Liver (tissue), 9 donors: ENCODE data around the gene TGFBR3. TPM values are rescaled to one million over a fixed set of nuclear protein-coding genes. Genes with fewer than 3 reads are reported as not detected.
A peak's percentile ranks its signal among the peaks of the same experiment; 100 is the strongest.

ENCODE experiments used
- DNase-seq: peaks from one replicate; pipeline ENCODE4 v3.0.0-alpha.2; 2017; ENCODE audit warnings: low spot score
- H3K27ac ChIP-seq, 2 donors: one replicate each; pipeline ENCODE4 v1.7.0; 2013; ENCODE audit warnings: inconsistent platforms in 2 of 2, low read length in 2 of 2, control low read depth in 1 of 2, low read depth in 1 of 2, mild to moderate bottlenecking in 1 of 2
- H3K27me3 ChIP-seq, 4 donors: one replicate each; pipeline versions ENCODE4 v1.6.1 to v1.7.0; 2013; ENCODE audit warnings: low read length in 3 of 4, inconsistent platforms in 1 of 4, mild to moderate bottlenecking in 1 of 4, moderate library complexity in 1 of 4; ENCODE audit not compliant: control insufficient read depth in 4 of 4, insufficient read depth in 4 of 4
- H3K36me3 ChIP-seq, 4 donors: one replicate each; pipeline versions ENCODE4 v1.6.1 to v1.7.0; 2013; ENCODE audit warnings: low read length in 3 of 4, mild to moderate bottlenecking in 3 of 4, low read depth in 1 of 4, moderate library complexity in 1 of 4; ENCODE audit not compliant: control insufficient read depth in 4 of 4, insufficient read depth in 3 of 4
- H3K4me1 ChIP-seq, 4 donors: one replicate each; pipeline versions ENCODE4 v1.6.1 to v1.7.0; 2013; ENCODE audit warnings: low read length in 3 of 4, mild to moderate bottlenecking in 3 of 4, moderate library complexity in 1 of 4; ENCODE audit not compliant: control insufficient read depth in 4 of 4, insufficient read depth in 4 of 4
- H3K4me3 ChIP-seq, 3 donors: one replicate each; pipeline versions ENCODE4 v1.6.1 to v1.7.0; 2013; ENCODE audit warnings: low read length in 3 of 3, control low read depth in 1 of 3, low read depth in 1 of 3, mild to moderate bottlenecking in 1 of 3
- H3K9ac ChIP-seq, 2 donors: one replicate each; pipeline ENCODE4 v1.7.0; 2013; ENCODE audit warnings: low read length in 2 of 2, mild to moderate bottlenecking in 2 of 2, moderate library complexity in 2 of 2, control low read depth in 1 of 2, low read depth in 1 of 2
- H3K9me3 ChIP-seq, 4 donors: one replicate each; pipeline versions ENCODE4 v1.6.1 to v1.7.0; 2013; ENCODE audit warnings: low read length in 3 of 4; ENCODE audit not compliant: control insufficient read depth in 4 of 4
- FOXA1 ChIP-seq: IDR thresholded peaks from 2 replicates; pipeline ENCODE4 v1.6.1; 2016; ENCODE audit warnings: antibody characterized with exemption
- FOXA2 ChIP-seq: IDR thresholded peaks from 2 replicates; pipeline ENCODE4 v1.6.1; 2016; ENCODE audit warnings: antibody characterized with exemption
- GABPA ChIP-seq, 2 donors: IDR thresholded peaks in 1 of 2; conservative IDR thresholded peaks in 1 of 2; 2 replicates each; pipeline ENCODE4 v1.6.1; 2016; ENCODE audit warnings: antibody characterized with exemption in 2 of 2, mild to moderate bottlenecking in 1 of 2, moderate library complexity in 1 of 2
- HNF4A ChIP-seq, 2 donors: conservative IDR thresholded peaks; 2 replicates each; pipeline ENCODE4 v1.6.1; 2016; ENCODE audit warnings: antibody characterized with exemption in 2 of 2, mild to moderate bottlenecking in 2 of 2
- NR2F2 ChIP-seq: IDR thresholded peaks from 2 replicates; pipeline ENCODE4 v1.6.1; 2016; ENCODE audit warnings: antibody characterized with exemption
- RAD21 ChIP-seq, 2 donors: IDR thresholded peaks; 2 replicates each; pipeline ENCODE4 v1.6.1; 2016; ENCODE audit warnings: antibody characterized with exemption in 2 of 2, mild to moderate bottlenecking in 2 of 2
- RXRA ChIP-seq, 2 donors: IDR thresholded peaks; 2 replicates each; pipeline ENCODE4 v1.6.1; 2017 to 2018; ENCODE audit warnings: antibody characterized with exemption in 2 of 2, mild to moderate bottlenecking in 1 of 2
- TAF1 ChIP-seq: conservative IDR thresholded peaks from 2 replicates; pipeline ENCODE4 v1.6.1; 2016; ENCODE audit warnings: antibody characterized with exemption, mild to moderate bottlenecking
- YY1 ChIP-seq: IDR thresholded peaks from 2 replicates; pipeline ENCODE4 v1.6.1; 2016; ENCODE audit warnings: antibody characterized with exemption, mild to moderate bottlenecking
- WGBS: extraction: QIAGEN DNeasy Blood & Tissue Kit; methylation state at CpG from one replicate; pipeline ENCODE4 v1.1.7; 2013; 5-methylcytosine and 5-hydroxymethylcytosine counted together
- polyA plus RNA-seq, 2 donors: library from polyadenylated mRNA; stranded (reverse) in 1 of 2; unstranded in 1 of 2; fragments of 200-250 nt in 1 of 2; fragments of >200 nt in 1 of 2; fragmentation: Nextera tagmentation in 1 of 2; extraction: Ambion mirVana in 1 of 2; gene quantifications; one replicate each; pipeline versions ENCODE4 v1.2.1 to v1.2.3, GENCODE V29; 2013 to 2015
- total RNA-seq, 2 donors: library from RNA; depleted of rRNA; stranded (reverse); fragments of >200 nt; gene quantifications; one replicate each; pipeline ENCODE4 v1.2.3, GENCODE V29; 2014
- TF ChIP-seq, protein P1 (sequence below): fragments of 150-350 bp; IDR thresholded peaks from 2 replicates; pipeline ENCODE4 v1.5.1; 2017; ENCODE audit warnings: improper control_type of control experiment, low read depth, low read length; ENCODE audit not compliant: missing input control
- TF ChIP-seq, protein P2 (sequence below): IDR thresholded peaks from 2 replicates; pipeline ENCODE4 v1.6.1; 2016; ENCODE audit warnings: antibody characterized with exemption
- TF ChIP-seq, protein P3 (sequence below): IDR thresholded peaks from 2 replicates; pipeline ENCODE4 v1.6.1; 2016; ENCODE audit warnings: antibody characterized with exemption
- TF ChIP-seq, protein P4 (sequence below): IDR thresholded peaks from 2 replicates; pipeline ENCODE4 v1.6.1; 2016; ENCODE audit warnings: antibody characterized with exemption
- TF ChIP-seq, protein P5 (sequence below): IDR thresholded peaks from 2 replicates; pipeline ENCODE4 v1.6.1; 2016; ENCODE audit warnings: antibody characterized with exemption, mild to moderate bottlenecking
- donor health status: healthy.
- donor health status: healthy.
- donor health status: healthy.
- donor health status: healthy.
- donor health status: healthy.

The TGFBR3 gene
- total and polyA plus RNA-seq, 4 donors = 6.1 to 19.3 (median 9.9) TPM

DNA sequence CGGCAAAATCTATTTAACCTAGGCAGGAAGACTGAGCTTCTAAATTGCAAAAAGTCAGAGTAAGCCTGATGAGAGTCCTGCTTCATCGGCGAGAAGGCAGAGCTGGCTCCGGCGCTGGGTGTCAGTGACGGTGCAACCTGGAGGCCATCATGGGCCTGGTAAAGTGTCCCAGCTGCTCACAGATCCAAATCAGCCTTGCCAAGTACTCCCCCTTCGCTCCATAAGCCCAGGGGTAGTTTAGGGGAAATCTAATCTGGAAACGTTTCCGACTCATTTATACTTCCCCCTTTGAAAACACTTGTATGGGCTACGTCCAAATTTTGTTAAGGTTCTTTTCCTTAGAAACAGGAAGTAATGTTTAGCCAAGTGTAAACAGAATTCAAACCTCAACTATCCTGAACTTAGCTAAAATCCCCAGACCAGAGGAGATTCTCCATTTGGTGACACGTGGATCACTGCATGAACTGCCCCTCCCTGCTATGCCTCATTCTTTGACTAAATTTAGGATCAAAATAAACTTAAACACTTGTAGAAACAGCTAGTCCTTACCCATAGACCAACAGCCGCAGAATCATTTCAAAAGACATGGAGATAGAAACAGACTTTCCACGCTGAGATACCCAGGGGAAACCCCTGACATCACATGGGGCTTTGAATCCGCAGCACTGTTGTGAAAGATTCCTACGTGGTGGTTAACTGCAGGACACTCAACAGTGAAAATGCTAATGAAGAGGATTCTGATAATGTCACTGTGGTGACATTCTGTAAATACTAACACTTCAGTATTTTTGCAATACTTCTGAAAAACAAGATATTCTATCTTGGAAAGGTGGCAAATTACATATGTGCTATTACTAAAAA is 172.7 kb downstream of the TGFBR3 start:
- no peak overlapping the region for H3K9ac ChIP-seq
- 64% methylated on average over 15 of the region's 15 CpGs for WGBS
- H3K4me3 ChIP-seq = no peak overlapping the region
- H3K36me3 ChIP-seq = peaks cover 0 to 23% (median 20%) of the 10 kb centered on the region in 4 donors
- DNase-seq = no peak
- no peaks in the 10 kb centered on the region for H3K9me3 ChIP-seq
- H3K4me1 ChIP-seq = no peaks in the 10 kb centered on the region
- peak overlapping the region; percentile 47 to 54 for H3K27ac ChIP-seq
- TF ChIP-seq HNF4A (conservative IDR thresholded peaks at IDR 0.05) (no peak), RXRA (IDR thresholded peaks at IDR 0.05) (peak in 1 of 2 donors; percentile 4), RAD21 (IDR thresholded peaks at IDR 0.05) (peak; percentile 9 to 20), TAF1 (no peak), GABPA (IDR thresholded peaks at IDR 0.05 in 1 of 2, conservative IDR thresholded peaks at IDR 0.05 in 1 of 2) (no peak), FOXA2 (no peak), FOXA1 (no peak), YY1 (no peak), NR2F2 (peak; percentile 46)
- TF ChIP-seq, protein P1, sequence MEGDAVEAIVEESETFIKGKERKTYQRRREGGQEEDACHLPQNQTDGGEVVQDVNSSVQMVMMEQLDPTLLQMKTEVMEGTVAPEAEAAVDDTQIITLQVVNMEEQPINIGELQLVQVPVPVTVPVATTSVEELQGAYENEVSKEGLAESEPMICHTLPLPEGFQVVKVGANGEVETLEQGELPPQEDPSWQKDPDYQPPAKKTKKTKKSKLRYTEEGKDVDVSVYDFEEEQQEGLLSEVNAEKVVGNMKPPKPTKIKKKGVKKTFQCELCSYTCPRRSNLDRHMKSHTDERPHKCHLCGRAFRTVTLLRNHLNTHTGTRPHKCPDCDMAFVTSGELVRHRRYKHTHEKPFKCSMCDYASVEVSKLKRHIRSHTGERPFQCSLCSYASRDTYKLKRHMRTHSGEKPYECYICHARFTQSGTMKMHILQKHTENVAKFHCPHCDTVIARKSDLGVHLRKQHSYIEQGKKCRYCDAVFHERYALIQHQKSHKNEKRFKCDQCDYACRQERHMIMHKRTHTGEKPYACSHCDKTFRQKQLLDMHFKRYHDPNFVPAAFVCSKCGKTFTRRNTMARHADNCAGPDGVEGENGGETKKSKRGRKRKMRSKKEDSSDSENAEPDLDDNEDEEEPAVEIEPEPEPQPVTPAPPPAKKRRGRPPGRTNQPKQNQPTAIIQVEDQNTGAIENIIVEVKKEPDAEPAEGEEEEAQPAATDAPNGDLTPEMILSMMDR = no peak
- TF ChIP-seq, protein P2, sequence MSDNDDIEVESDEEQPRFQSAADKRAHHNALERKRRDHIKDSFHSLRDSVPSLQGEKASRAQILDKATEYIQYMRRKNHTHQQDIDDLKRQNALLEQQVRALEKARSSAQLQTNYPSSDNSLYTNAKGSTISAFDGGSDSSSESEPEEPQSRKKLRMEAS = no peak
- TF ChIP-seq, protein P3, sequence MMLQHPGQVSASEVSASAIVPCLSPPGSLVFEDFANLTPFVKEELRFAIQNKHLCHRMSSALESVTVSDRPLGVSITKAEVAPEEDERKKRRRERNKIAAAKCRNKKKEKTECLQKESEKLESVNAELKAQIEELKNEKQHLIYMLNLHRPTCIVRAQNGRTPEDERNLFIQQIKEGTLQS = no peak
- TF ChIP-seq, protein P4, sequence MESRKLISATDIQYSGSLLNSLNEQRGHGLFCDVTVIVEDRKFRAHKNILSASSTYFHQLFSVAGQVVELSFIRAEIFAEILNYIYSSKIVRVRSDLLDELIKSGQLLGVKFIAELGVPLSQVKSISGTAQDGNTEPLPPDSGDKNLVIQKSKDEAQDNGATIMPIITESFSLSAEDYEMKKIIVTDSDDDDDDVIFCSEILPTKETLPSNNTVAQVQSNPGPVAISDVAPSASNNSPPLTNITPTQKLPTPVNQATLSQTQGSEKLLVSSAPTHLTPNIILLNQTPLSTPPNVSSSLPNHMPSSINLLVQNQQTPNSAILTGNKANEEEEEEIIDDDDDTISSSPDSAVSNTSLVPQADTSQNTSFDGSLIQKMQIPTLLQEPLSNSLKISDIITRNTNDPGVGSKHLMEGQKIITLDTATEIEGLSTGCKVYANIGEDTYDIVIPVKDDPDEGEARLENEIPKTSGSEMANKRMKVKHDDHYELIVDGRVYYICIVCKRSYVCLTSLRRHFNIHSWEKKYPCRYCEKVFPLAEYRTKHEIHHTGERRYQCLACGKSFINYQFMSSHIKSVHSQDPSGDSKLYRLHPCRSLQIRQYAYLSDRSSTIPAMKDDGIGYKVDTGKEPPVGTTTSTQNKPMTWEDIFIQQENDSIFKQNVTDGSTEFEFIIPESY = no peak
- TF ChIP-seq, protein P5, sequence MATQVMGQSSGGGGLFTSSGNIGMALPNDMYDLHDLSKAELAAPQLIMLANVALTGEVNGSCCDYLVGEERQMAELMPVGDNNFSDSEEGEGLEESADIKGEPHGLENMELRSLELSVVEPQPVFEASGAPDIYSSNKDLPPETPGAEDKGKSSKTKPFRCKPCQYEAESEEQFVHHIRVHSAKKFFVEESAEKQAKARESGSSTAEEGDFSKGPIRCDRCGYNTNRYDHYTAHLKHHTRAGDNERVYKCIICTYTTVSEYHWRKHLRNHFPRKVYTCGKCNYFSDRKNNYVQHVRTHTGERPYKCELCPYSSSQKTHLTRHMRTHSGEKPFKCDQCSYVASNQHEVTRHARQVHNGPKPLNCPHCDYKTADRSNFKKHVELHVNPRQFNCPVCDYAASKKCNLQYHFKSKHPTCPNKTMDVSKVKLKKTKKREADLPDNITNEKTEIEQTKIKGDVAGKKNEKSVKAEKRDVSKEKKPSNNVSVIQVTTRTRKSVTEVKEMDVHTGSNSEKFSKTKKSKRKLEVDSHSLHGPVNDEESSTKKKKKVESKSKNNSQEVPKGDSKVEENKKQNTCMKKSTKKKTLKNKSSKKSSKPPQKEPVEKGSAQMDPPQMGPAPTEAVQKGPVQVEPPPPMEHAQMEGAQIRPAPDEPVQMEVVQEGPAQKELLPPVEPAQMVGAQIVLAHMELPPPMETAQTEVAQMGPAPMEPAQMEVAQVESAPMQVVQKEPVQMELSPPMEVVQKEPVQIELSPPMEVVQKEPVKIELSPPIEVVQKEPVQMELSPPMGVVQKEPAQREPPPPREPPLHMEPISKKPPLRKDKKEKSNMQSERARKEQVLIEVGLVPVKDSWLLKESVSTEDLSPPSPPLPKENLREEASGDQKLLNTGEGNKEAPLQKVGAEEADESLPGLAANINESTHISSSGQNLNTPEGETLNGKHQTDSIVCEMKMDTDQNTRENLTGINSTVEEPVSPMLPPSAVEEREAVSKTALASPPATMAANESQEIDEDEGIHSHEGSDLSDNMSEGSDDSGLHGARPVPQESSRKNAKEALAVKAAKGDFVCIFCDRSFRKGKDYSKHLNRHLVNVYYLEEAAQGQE = no peak
- H3K27me3 ChIP-seq = no peaks in the 10 kb centered on the region
